C4-2B (cell line): ENCODE data around the gene PICALM.

Source experiments
- ZFX ChIP-seq: fragments of 450-650 bp; IDR thresholded peaks from 2 replicates; pipeline ENCODE4 v1.6.1; 2017
- TF ChIP-seq, protein P1 (sequence below): fragments of 450-650 bp; conservative IDR thresholded peaks from 2 replicates; pipeline ENCODE4 v1.5.1; 2017; ENCODE audit warnings: mild to moderate bottlenecking

DNA sequence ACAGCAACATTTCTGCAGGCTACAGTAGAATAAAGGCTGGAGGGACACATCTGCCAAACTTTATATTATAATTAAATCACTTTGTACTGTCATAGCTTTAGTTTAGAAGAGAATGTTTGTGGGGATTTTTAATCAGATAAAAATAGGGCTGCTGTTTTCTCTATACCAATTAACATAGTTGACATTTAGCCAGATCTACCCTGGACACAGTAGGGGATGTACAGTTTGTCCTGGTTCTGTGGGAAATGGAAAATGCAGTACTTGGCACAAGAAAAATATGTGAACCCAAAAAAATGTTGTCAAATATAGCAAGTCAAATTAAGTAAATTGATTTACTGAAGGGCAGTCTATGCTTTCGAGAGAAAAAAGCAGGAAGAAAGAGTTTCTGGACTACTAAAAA, 20.8 kb upstream of the PICALM start:
- TF ChIP-seq, protein P1, sequence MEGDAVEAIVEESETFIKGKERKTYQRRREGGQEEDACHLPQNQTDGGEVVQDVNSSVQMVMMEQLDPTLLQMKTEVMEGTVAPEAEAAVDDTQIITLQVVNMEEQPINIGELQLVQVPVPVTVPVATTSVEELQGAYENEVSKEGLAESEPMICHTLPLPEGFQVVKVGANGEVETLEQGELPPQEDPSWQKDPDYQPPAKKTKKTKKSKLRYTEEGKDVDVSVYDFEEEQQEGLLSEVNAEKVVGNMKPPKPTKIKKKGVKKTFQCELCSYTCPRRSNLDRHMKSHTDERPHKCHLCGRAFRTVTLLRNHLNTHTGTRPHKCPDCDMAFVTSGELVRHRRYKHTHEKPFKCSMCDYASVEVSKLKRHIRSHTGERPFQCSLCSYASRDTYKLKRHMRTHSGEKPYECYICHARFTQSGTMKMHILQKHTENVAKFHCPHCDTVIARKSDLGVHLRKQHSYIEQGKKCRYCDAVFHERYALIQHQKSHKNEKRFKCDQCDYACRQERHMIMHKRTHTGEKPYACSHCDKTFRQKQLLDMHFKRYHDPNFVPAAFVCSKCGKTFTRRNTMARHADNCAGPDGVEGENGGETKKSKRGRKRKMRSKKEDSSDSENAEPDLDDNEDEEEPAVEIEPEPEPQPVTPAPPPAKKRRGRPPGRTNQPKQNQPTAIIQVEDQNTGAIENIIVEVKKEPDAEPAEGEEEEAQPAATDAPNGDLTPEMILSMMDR, result no peak
- TF ChIP-seq ZFX, result no peak
